RPMI8226 (cell line): ENCODE results near the gene MAP3K14.
A peak's percentile ranks its signal among the peaks of the same experiment; 100 is the strongest.

Source experiments
- DNase-seq: peaks from one replicate; pipeline ENCODE4 v3.0.0-alpha.2; 2015

Gene MAP3K14

GRCh38 chr17:45231481-45232116 is 85.2 kb downstream of the MAP3K14 start:
- DNase-seq = peak; percentile 33

DNA sequence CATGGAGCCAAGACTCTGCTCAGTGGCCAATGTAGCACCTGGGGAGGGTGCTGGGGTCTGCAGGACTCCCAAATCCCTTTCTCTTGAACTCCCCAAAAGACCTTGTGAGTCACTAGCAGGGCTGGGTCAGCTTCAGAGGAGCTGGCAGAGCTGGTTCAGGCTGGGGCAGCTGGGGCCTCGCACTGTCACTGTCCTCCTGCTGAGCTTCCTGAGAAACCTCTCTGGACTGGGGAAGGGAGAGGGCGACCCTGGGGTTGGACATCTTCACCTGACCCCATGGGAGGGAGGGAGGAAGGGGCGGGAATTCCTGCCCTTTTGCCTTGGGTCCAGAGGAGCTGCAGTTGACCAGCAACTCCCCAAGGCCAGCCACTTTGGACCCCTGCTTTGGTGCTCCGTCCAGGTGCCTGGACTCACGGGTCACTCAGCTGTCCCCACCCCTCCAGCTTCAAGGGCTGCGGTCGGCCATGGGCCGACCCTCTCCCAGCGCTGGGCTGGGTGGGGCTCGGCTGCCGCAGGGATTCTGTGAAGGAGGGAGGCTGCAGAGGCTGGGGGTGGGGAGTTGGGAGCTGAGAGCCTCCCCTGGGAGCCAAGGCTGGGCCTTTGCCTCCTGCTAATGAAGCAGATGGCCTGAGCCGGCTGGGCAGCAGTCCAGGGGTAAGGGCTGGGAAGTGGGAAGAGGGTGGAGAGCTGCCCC is 85.9 kb downstream of the MAP3K14 start:
- no peak for DNase-seq

GRCh38 chr17:45230410-45230786 is 86.4 kb downstream of the MAP3K14 start:
- DNase-seq = no peak

GRCh38 chr17:45229681-45230409 is 87.0 kb downstream of the MAP3K14 start:
- peak; percentile 44 for DNase-seq

GRCh38 chr17:45228763-45229539 is 87.9 kb downstream of the MAP3K14 start:
- peak; percentile 85 for DNase-seq

DNA sequence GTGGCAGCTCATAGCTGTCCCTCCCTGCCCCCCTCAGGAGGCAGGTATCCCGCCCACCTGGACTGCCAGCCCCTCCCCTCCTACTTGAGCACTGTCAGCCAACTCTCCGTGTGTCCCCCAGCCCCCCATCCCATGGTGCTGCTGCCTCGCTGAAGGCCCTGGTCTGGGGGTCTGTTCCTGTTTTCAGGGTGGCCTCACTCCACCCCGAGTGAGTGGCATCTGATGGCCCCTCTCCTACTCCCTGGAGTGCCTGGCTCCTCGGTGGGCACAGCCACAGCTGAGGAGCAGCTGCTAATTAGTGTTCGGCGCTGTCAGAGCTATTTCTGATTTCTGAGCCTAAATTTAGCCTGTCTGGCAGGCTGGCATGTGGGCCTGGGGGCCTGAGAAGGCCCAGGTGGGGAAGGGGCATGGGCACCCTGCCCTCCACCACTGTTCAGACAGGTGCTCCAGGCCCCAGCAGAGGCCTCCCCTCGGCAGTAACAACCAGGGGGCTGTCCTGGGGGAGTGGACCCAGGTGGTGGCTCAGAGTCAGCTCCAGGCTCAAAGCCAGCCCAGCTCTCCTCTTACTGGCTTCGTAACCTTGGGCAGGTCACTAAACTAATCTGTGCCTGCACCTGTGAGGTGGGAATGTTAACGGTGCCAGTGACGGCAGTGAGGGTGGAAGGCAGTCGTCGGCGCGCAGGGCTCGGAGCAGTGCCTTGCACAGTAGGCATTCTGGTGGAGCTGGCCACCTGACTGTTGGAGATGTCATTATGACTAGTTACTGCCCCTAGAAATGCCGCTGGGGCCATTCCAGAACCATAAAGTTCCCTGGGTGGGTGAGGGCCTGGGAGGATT is 88.7 kb downstream of the MAP3K14 start:
- DNase-seq = peak; percentile 93

- peak; percentile 84 for DNase-seq
Observed at GRCh38 chr17:45227101-45227925, 89.5 kb downstream of the MAP3K14 start.

GRCh38 chr17:45226576-45226975 is 90.2 kb downstream of the MAP3K14 start:
- DNase-seq = peak; percentile 16

DNA sequence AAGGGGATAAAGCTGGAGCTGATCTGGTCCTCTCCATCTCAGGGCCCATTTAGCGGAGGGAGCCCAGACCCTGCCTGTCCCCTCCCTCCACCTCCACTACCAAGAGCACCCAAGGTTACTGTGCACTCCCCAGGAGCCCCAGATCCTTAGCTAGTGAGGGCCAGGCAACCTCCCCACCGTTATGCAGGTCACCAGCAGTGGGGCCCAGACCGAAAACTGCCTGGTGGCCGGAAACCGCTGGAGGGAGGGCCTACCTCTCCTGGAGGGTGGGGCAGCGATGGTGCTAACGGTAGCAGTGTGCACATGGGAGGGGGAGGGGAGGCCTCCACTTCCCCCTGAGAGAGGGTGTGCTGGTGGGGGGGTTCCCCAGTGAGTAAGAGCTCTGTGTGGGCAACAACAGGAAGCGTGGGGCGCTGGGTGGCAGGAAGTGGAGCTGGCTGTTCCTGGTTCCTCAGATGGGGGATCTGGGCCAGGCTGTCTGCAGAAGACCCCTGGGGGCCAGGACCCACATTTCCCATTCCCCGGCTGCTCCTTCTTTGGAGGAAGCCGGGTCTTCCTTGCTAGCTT is 90.8 kb downstream of the MAP3K14 start:
- peak; percentile 96 for DNase-seq

DNA sequence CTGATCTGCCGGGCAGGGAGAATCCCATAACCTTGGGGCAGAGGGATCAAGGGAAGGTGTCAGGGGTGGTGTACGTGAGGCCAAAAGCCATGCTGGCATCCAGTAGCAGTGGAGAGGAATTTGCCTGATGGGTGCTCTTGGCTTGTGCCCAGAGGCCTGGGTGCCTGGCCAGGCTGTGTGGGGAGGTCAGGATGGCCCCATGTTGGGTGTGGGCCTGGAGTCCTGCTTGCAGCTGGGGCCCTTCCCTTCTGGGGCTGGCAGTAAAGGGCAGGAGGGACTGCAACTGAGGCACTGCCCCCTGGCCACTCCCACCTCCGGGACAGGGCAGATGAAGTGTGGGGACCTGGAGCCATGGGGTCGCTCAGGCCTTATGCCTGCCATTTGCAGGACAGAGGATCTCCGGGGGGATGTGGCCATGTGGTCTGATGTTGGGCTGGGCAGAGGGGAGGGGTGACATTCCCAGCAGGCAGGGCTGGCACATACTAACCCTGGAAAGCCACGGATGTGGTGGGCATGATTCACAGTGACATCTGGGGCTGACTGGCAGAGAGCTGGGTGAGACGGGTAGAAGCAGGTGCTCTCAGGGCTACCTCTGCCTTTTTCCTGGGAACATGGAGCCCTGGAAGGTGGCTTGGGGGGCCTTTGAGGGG is 91.6 kb downstream of the MAP3K14 start:
- peak; percentile 41 for DNase-seq

DNA sequence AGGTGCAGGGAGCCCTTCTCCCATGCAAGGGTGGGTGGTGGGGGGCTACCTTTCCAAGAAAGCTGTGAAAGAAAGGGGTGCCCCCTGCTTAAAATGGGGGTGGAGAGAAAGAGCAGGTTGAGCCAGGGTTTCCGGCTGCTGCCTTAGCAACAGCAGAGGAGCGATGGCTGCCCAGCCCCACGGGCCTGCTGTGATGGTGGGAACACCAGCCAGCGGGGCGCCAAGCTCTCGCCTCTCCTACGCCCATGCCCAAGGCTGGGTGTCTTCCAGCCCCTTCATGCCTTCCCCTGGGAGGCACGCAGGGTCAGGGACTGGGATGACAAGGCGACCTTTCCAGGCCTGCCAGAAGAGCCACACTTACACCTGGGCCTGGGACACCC is 92.2 kb downstream of the MAP3K14 start:
- peak; percentile 20 for DNase-seq

GRCh38 chr17:45223539-45224528 is 93.0 kb downstream of the MAP3K14 start:
- DNase-seq = peak; percentile 55

- no peak for DNase-seq
Observed at GRCh38 chr17:45222996-45223538, 93.8 kb downstream of the MAP3K14 start.

GRCh38 chr17:45222289-45222995 is 94.4 kb downstream of the MAP3K14 start:
- DNase-seq = peak; percentile 68

GRCh38 chr17:45222014-45222288 is 94.9 kb downstream of the MAP3K14 start:
- DNase-seq = no peak

DNA sequence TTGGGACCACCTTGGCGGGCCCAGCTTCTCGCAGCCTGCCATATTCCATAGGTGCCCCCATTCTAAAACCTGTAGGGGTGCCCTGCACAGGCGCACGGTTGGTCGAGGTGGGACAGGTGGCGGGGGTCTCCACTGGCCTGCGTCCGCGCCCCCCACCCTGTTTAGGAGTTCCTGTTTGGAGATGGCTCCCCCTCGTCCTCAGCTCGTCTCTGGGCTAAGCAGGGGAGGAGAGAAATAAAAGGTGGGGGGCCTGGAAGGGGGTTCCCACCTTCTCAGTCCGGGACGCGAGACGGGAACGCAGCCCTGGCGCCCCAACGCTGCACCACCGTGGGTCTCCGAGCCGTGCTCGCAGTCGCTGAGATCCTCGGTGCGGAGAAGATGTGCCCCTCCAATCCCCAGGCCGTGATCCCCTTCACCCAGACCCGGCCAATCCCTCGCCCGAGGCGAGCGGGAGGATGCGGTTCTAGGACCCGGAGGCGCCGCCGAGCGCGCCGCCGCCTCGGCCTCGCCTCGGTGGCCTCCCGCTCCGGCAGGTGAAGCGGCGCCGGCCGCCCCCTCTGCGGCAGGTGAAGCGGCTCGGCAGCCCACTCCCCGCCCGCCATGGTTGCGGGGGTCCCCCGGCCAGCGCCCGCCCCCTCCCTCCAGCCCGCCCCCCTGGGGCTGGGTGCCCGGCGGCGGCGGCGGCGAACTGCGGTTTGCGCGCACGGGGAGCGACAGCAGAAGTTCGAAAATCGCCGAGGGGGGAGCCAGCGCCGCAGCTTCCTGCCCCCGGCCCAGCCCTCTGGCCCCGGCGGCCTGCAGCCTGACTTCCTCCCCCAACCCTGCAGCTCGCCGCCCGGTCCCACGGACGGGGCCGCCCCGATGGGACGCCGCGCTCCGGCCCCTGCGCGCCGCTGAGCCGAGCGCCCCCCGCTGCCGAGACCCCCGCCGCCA is 95.5 kb downstream of the MAP3K14 start, which contains the start of gene FMNL1:
TSS of gene FMNL1 (plus strand) at position 805 of the 933 bp plus-strand sequence. CDS start 240 bp downstream, outside the sequence.
- peak; percentile 74 for DNase-seq

DNA sequence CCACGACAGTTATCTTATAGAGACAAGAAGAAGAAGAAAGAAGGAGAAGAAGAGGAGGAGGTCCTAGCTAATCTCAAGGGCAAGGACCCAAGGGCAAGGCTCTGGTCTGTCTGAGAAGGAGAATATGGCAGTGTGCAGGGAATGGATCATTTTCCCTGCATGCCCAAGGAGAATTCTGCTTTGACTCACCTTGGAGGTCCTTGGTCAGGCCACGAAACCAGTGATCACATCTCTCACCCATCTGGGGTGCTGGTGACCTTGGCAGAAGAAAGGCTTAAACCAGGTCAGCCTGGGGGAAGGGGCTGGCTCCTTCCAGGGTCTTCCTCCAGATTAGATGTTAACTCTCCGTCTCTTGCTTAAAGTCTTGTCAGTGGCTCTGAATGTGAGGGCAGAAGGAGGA is 96.7 kb downstream of the MAP3K14 start:
- no peak for DNase-seq
